IMR-90 (cell line): ENCODE measurements around the gene TTC23. TPM values are rescaled to one million over a fixed set of nuclear protein-coding genes. Genes with fewer than 3 reads are reported as not detected.

ENCODE experiments used
- ATAC-seq: fragments of 200-7000 bp; cut with Tn5 transposase; 2 replicates; pipeline ENCODE4 v1.9.1; 2020; ENCODE audit warnings: low read depth, mild to moderate bottlenecking, moderate library complexity
- BruUV-seq: library from RNA; stranded (reverse); fragments of 400-500 nt; replicated peaks from 2 replicates; lab custom pipeline; 2021; lab: Mats Ljungman, UMichigan
- CTCF ChIA-PET: fragments of 300-600 bp; formaldehyde crosslinking; extraction: SDS; loops from one replicate; lab custom pipeline; 2021; ENCODE audit warnings: antibody characterized with exemption; lab: Yijun Ruan, JAX
- POLR2A ChIA-PET: fragments of 300-600 bp; sonication (Branson Sonifier 250); formaldehyde crosslinking; loops from one replicate; lab custom pipeline; 2022; ENCODE audit warnings: antibody characterized with exemption; ENCODE audit not compliant: unreplicated experiment; lab: Charles Lee
- DNase-seq: peaks from one replicate; pipeline ENCODE4 v3.0.0; 2013
- H2AFZ ChIP-seq: replicated peaks from 2 replicates; pipeline ENCODE3; 2013; ENCODE audit warnings: low read length, mild to moderate bottlenecking; ENCODE audit not compliant: poor library complexity
- H2AK5ac ChIP-seq: 2 replicates; pipeline ENCODE4 v1.6.1; 2013; ENCODE audit warnings: low read depth, low read length, inconsistent platforms
- H2AK9ac ChIP-seq: replicated peaks from 2 replicates; pipeline ENCODE3; 2013; ENCODE audit warnings: mild to moderate bottlenecking, low read depth, low read length, moderate library complexity; ENCODE audit not compliant: poor library complexity
- H2BK120ac ChIP-seq: 2 replicates; pipeline ENCODE4 v1.6.1; 2013; ENCODE audit warnings: low read depth, low read length, inconsistent platforms
- H2BK15ac ChIP-seq: 3 replicates; pipeline ENCODE4 v1.6.1; 2013; ENCODE audit warnings: low read depth, low read length, inconsistent platforms
- H2BK20ac ChIP-seq: 2 replicates; pipeline ENCODE4 v1.6.1; 2013; ENCODE audit warnings: low read depth, mild to moderate bottlenecking, inconsistent platforms, low read length, moderate library complexity
- H2BK5ac ChIP-seq: 2 replicates; pipeline ENCODE4 v1.6.1; 2013; ENCODE audit warnings: mild to moderate bottlenecking, low read depth, low read length, inconsistent platforms; ENCODE audit not compliant: poor library complexity, severe bottlenecking
- H3K14ac ChIP-seq: replicated peaks from 2 replicates; pipeline ENCODE4 v1.6.1; 2013; ENCODE audit warnings: low read depth, low read length, inconsistent platforms
- H3K18ac ChIP-seq: 2 replicates; pipeline ENCODE4 v1.6.1; 2013; ENCODE audit warnings: low read depth, low read length, control low read depth
- H3K23ac ChIP-seq: 2 replicates; pipeline ENCODE4 v1.6.1; 2013; ENCODE audit warnings: low read depth, low read length, inconsistent platforms
- H3K27ac ChIP-seq: 2 replicates; pipeline ENCODE4 v1.5.1; 2013; ENCODE audit warnings: mild to moderate bottlenecking, control low read depth, low read length; ENCODE audit not compliant: insufficient read depth
- H3K27me3 ChIP-seq: 2 replicates; pipeline ENCODE4 v1.6.1; 2013; ENCODE audit warnings: low read length; ENCODE audit not compliant: control insufficient read depth, insufficient read depth
- H3K36me3 ChIP-seq: 2 replicates; pipeline ENCODE4 v1.6.1; 2013; ENCODE audit warnings: low read length, mixed read lengths; ENCODE audit not compliant: control insufficient read depth, insufficient read depth
- H3K4ac ChIP-seq: 2 replicates; pipeline ENCODE4 v1.6.1; 2013; ENCODE audit warnings: low read depth, low read length, inconsistent platforms
- H3K4me1 ChIP-seq: 2 replicates; pipeline ENCODE4 v1.6.1; 2013; ENCODE audit warnings: low read length, mixed read lengths; ENCODE audit not compliant: control insufficient read depth, insufficient read depth
- H3K4me2 ChIP-seq: 2 replicates; pipeline ENCODE4 v1.6.1; 2013; ENCODE audit warnings: low read depth, mild to moderate bottlenecking, control low read depth, low read length, moderate library complexity
- H3K4me3 ChIP-seq: 2 replicates; pipeline ENCODE4 v1.5.1; 2013; ENCODE audit warnings: low read depth, mild to moderate bottlenecking, control low read depth, low read length, moderate library complexity; ENCODE audit not compliant: insufficient read depth
- H3K56ac ChIP-seq: 2 replicates; pipeline ENCODE4 v1.6.1; 2013; ENCODE audit warnings: low read length, inconsistent platforms; ENCODE audit not compliant: insufficient read depth; ENCODE audit errors: extremely low read depth
- H3K79me1 ChIP-seq, 2 experiments: 2 replicates each; pipeline ENCODE4 v1.6.1; 2013; ENCODE audit warnings: low read length in 2 of 2, inconsistent platforms in 1 of 2, low read depth in 1 of 2
- H3K9ac ChIP-seq: 2 replicates; pipeline ENCODE4 v1.6.1; 2013; ENCODE audit warnings: low read depth, low read length, control low read depth
- H3K9me1 ChIP-seq: 2 replicates; pipeline ENCODE4 v1.6.1; 2013; ENCODE audit warnings: low read length, inconsistent platforms; ENCODE audit not compliant: insufficient read depth
- H3K9me3 ChIP-seq: 2 replicates; pipeline ENCODE4 v1.6.1; 2013; ENCODE audit warnings: low read length; ENCODE audit not compliant: control insufficient read depth, insufficient read depth
- H4K20me1 ChIP-seq: 2 replicates; pipeline ENCODE4 v1.6.1; 2013; ENCODE audit warnings: low read length, inconsistent platforms; ENCODE audit not compliant: insufficient read depth
- H4K5ac ChIP-seq: 2 replicates; pipeline ENCODE4 v1.6.1; 2013; ENCODE audit warnings: mild to moderate bottlenecking, low read depth, low read length, control low read depth
- H4K8ac ChIP-seq, 2 experiments: 2 replicates each; pipeline ENCODE4 v1.6.1; 2013; ENCODE audit warnings: low read depth in 2 of 2, low read length in 2 of 2, control low read depth in 1 of 2, inconsistent platforms in 1 of 2
- H4K91ac ChIP-seq: 2 replicates; pipeline ENCODE4 v1.6.1; 2013; ENCODE audit warnings: low read depth, low read length, inconsistent platforms; ENCODE audit not compliant: insufficient read depth
- BHLHE40 ChIP-seq: fragments of 150-350 bp; IDR thresholded peaks from 2 replicates; pipeline ENCODE4 v1.6.1; 2016; ENCODE audit warnings: mild to moderate bottlenecking, low read depth, low read length
- CEBPB ChIP-seq: IDR thresholded peaks from 2 replicates; pipeline ENCODE4 v1.6.1; 2012; ENCODE audit warnings: low read depth, low read length, improper control_type of control experiment
- CHD1 ChIP-seq: IDR thresholded peaks from 2 replicates; pipeline ENCODE4 v1.6.1; 2012; ENCODE audit warnings: low read depth, low read length, improper control_type of control experiment
- CTCF ChIP-seq: conservative IDR thresholded peaks from 2 replicates; pipeline ENCODE4 v1.5.1; 2012; ENCODE audit warnings: mild to moderate bottlenecking, low read depth, low read length, improper control_type of control experiment
- FOS ChIP-seq: fragments of 150-350 bp; IDR thresholded peaks from 2 replicates; pipeline ENCODE4 v1.6.1; 2016; ENCODE audit warnings: low read depth, low read length
- MAFK ChIP-seq: IDR thresholded peaks from 2 replicates; pipeline ENCODE4 v1.6.1; 2012; ENCODE audit warnings: low read depth, low read length, improper control_type of control experiment
- MAZ ChIP-seq: IDR thresholded peaks from 2 replicates; pipeline ENCODE4 v1.6.1; 2012; ENCODE audit warnings: low read depth, mild to moderate bottlenecking, low read length, improper control_type of control experiment, moderate library complexity, borderline replicate concordance
- MXI1 ChIP-seq: IDR thresholded peaks from 2 replicates; pipeline ENCODE4 v1.6.1; 2012; ENCODE audit warnings: low read depth, mild to moderate bottlenecking, low read length, moderate library complexity, borderline replicate concordance
- NFE2L2 ChIP-seq: fragments of 150-350 bp; IDR thresholded peaks from 2 replicates; pipeline ENCODE4 v1.6.1; 2016; ENCODE audit warnings: low read depth, mild to moderate bottlenecking, low read length
- POLR2A ChIP-seq: IDR thresholded peaks from 2 replicates; pipeline ENCODE4 v1.6.1; 2012; ENCODE audit warnings: mild to moderate bottlenecking, low read depth, low read length
- RAD21 ChIP-seq: IDR thresholded peaks from 2 replicates; pipeline ENCODE4 v1.6.1; 2012; ENCODE audit warnings: low read length, improper control_type of control experiment
- RCOR1 ChIP-seq: IDR thresholded peaks from 2 replicates; pipeline ENCODE4 v1.6.1; 2012; ENCODE audit warnings: mild to moderate bottlenecking, low read length, improper control_type of control experiment; ENCODE audit not compliant: insufficient replicate concordance
- RFX5 ChIP-seq: IDR thresholded peaks from 2 replicates; pipeline ENCODE4 v1.8.0; 2012; ENCODE audit warnings: low read depth, mild to moderate bottlenecking, low read length, moderate library complexity
- SMC3 ChIP-seq: fragments of 150-350 bp; IDR thresholded peaks from 2 replicates; pipeline ENCODE4 v1.6.1; 2016; ENCODE audit warnings: low read depth, mild to moderate bottlenecking, antibody characterized with exemption, low read length, moderate library complexity
- WGBS, 2 experiments: methylation state at CpG; one replicate each; pipeline versions ENCODE4 v1.1.5 to v1.1.7; 2013; ENCODE audit warnings: missing lambda C conversion rate in 2 of 2; ENCODE audit not compliant: insufficient read length in 1 of 2; ENCODE audit errors: extremely low coverage in 2 of 2; 5-methylcytosine and 5-hydroxymethylcytosine counted together
- dilution Hi-C: fragments of 300-500 bp; cut with HindIII; formaldehyde crosslinking; loops from one replicate; pipeline ENCODE4 v1.14.3; 2018; ENCODE audit warnings: low sequenced_read_pairs; ENCODE audit not compliant: unreplicated experiment
- in situ Hi-C: fragments of 300-500 bp; cut with MboI; formaldehyde crosslinking; loops from 3 replicates; pipeline ENCODE4 v1.14.3; 2019; ENCODE audit warnings: low sequenced_read_pairs, inconsistent platforms, mixed read lengths
- intact Hi-C: fragments of 100-400 bp; cut with micrococcal nuclease; formaldehyde crosslinking; loops from 2 replicates; pipeline ENCODE4 v1.10.0; 2022
- polyA plus RNA-seq, 3 experiments: library from polyadenylated mRNA; depleted of rRNA; stranded (reverse); fragments of >200 nt; gene quantifications; 2 replicates each; pipeline ENCODE4 v1.2.3, GENCODE V29; 2012; ENCODE audit warnings: low replicate concordance in 1 of 3
- total RNA-seq: library from RNA; depleted of rRNA; stranded (reverse); fragments of >200 nt; gene quantifications from 2 replicates; pipeline ENCODE4 v1.2.3, GENCODE V29; 2012
- TF ChIP-seq, protein P1 (sequence below): fragments of 150-350 bp; IDR thresholded peaks from 2 replicates; pipeline ENCODE4 v1.6.1; 2017; ENCODE audit warnings: mild to moderate bottlenecking, antibody characterized with exemption, low read length, low read depth
- TF ChIP-seq, protein P2 (sequence below): fragments of 150-350 bp; IDR thresholded peaks from 2 replicates; pipeline ENCODE4 v1.6.1; 2016; ENCODE audit warnings: low read depth, mild to moderate bottlenecking, low read length, moderate library complexity, borderline replicate concordance

Gene TTC23
- total and polyA plus RNA-seq, 2 of the 4 experiments (the other 2 are of a cell fraction), result 7.8 to 29.8 TPM

DNA sequence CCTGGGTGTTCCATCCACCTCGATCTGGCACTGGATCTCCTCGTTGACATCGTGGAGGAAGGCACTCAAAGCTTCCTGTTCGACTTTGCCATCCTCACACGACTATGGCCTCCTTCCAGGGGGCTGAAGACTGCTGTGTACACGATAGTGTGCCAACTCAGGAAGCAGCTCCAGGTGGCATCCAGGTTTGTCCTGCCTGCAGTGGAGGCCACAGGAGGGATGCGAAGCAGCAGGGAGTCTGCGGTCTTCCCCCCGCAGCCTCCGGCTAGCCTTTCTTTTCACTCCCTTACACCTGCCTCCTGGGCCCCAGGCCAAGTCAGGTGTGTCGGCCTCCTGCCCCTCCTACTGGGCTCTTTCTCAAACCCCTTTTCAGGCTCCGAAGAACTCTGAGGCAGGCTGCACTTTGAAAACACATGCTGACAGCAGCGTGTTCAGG, 112.3 kb downstream of the TTC23 start:
- Histone ChIP-seq H2BK15ac (no peak overlapping the region), H3K9ac (no peak overlapping the region), H3K27me3 (no peaks in the 10 kb centered on the region), H4K5ac (no peak overlapping the region), H2AK9ac (no peak overlapping the region), H3K4me3 (no peak overlapping the region), H3K36me3 (peaks cover 13% of the 10 kb centered on the region), H3K4me1 (peaks cover 8% of the 10 kb centered on the region), H3K14ac (no peak overlapping the region), H4K91ac (no peak overlapping the region), H3K27ac (no peak overlapping the region), H2AFZ (no peak overlapping the region), H3K56ac (no peak overlapping the region), H3K23ac (no peak overlapping the region), H2BK5ac (no peak overlapping the region), H4K20me1 (peaks cover 4% of the 10 kb centered on the region; the same call in 1 of the 2 replicates), H3K9me1 (peaks cover 26% of the 10 kb centered on the region), H2AK5ac (no peak overlapping the region), H3K18ac (no peak overlapping the region), H3K4ac (no peak overlapping the region), H3K9me3 (no peaks in the 10 kb centered on the region), H3K4me2 (no peak overlapping the region), H4K8ac (no peak overlapping the region), H3K79me1 (peaks cover 0 to 26% of the 10 kb centered on the region in 2 experiments; a peak in 2 of 4 replicates), H2BK20ac (no peak overlapping the region), H2BK120ac (no peak overlapping the region)
- ChIA-PET POLR2A (no interaction called here), CTCF (no interaction called here)
- 88% methylated on average over 4 of the region's 13 CpGs; no CpG with 5 or more reads in 1 of the 2 experiments for WGBS, 2 experiments
- in situ Hi-C loops (no loop called here), dilution Hi-C loops (no loop called here), intact Hi-C loops (no loop called here)
- no peak for DNase-seq
- no TSS peak for BruUV-seq
- ATAC-seq, result no peak
- TF ChIP-seq BHLHE40 (no peak), MAFK (no peak), RAD21 (no peak), SMC3 (no peak), MXI1 (no peak), CTCF (no peak), CEBPB (no peak), POLR2A (no peak), MAZ (no peak), NFE2L2 (no peak), FOS (no peak), CHD1 (no peak), RFX5 (no peak), RCOR1 (no peak)
- TF ChIP-seq, protein P1, sequence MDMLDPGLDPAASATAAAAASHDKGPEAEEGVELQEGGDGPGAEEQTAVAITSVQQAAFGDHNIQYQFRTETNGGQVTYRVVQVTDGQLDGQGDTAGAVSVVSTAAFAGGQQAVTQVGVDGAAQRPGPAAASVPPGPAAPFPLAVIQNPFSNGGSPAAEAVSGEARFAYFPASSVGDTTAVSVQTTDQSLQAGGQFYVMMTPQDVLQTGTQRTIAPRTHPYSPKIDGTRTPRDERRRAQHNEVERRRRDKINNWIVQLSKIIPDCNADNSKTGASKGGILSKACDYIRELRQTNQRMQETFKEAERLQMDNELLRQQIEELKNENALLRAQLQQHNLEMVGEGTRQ, result no peak
- TF ChIP-seq, protein P2, sequence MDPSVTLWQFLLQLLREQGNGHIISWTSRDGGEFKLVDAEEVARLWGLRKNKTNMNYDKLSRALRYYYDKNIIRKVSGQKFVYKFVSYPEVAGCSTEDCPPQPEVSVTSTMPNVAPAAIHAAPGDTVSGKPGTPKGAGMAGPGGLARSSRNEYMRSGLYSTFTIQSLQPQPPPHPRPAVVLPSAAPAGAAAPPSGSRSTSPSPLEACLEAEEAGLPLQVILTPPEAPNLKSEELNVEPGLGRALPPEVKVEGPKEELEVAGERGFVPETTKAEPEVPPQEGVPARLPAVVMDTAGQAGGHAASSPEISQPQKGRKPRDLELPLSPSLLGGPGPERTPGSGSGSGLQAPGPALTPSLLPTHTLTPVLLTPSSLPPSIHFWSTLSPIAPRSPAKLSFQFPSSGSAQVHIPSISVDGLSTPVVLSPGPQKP, result no peak
